A673 (cell line): ENCODE measurements around the gene SCARB1.

Experiments used
- EZH2 ChIP-seq: fragments of 200-600 bp; sonication (generic); IDR thresholded peaks from 2 replicates; pipeline ENCODE4 v1.6.1; 2017; ENCODE audit warnings: borderline replicate concordance, low read depth, mild to moderate bottlenecking, mixed read lengths, antibody characterized with exemption, low read length; ENCODE audit not compliant: poor library complexity, severe bottlenecking
- TF ChIP-seq, protein P1 (sequence below): fragments of 300-800, 200-600 bp; sonication (generic); conservative IDR thresholded peaks from 2 replicates; pipeline ENCODE4 v1.5.1; 2017; ENCODE audit warnings: low read depth, mild to moderate bottlenecking, antibody characterized with exemption, low read length, moderate library complexity, mixed read lengths

DNA sequence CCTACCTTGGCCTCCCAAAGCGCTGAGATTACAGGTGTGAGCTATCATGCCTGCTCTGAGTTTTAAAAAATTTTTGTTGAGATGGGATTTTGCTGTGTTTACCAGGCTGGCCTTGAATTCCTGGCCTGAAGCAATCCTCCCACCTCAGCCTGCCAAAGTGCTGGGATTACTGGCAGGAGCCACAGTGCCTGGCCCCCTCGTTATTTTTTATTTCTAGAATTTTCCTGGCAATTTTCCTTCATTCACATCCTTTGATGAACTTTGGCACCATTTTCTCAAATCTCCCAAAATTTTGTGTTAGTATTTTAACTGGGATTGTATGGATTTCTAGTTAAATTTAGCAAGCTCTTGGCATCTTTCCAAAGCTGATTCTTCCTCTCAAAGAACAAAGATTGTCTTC, 24.6 kb upstream of the SCARB1 start:
- TF ChIP-seq, protein P1, sequence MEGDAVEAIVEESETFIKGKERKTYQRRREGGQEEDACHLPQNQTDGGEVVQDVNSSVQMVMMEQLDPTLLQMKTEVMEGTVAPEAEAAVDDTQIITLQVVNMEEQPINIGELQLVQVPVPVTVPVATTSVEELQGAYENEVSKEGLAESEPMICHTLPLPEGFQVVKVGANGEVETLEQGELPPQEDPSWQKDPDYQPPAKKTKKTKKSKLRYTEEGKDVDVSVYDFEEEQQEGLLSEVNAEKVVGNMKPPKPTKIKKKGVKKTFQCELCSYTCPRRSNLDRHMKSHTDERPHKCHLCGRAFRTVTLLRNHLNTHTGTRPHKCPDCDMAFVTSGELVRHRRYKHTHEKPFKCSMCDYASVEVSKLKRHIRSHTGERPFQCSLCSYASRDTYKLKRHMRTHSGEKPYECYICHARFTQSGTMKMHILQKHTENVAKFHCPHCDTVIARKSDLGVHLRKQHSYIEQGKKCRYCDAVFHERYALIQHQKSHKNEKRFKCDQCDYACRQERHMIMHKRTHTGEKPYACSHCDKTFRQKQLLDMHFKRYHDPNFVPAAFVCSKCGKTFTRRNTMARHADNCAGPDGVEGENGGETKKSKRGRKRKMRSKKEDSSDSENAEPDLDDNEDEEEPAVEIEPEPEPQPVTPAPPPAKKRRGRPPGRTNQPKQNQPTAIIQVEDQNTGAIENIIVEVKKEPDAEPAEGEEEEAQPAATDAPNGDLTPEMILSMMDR: no peak
- no peak for TF ChIP-seq EZH2
